Right atrium auricular region (tissue), 2 donors: Measurements from ENCODE around the gene DLG2. TPM values are rescaled to one million over a fixed set of nuclear protein-coding genes. Genes with fewer than 3 reads are reported as not detected.
A peak's percentile ranks its signal among the peaks of the same experiment; 100 is the strongest.

Experiments
- DNase-seq: peaks from one replicate; pipeline ENCODE4 v3.0.0-alpha.2; 2019; ENCODE audit warnings: low spot score
- H3K27ac ChIP-seq, 2 donors: fragments of 200-600 bp; sonication (generic); 1 replicate in 1 of 2; 2 replicates in 1 of 2; pipeline ENCODE4 v1.5.1; 2016 to 2019
- H3K27me3 ChIP-seq, 2 donors: fragments of 200-600 bp; sonication (generic); one replicate each; pipeline versions ENCODE4 v1.5.1 to v1.6.0; 2017 to 2019
- H3K36me3 ChIP-seq: fragments of 200-600 bp; sonication (generic); one replicate; pipeline ENCODE4 v1.5.1; 2016
- H3K4me1 ChIP-seq, 2 donors: fragments of 200-600 bp; sonication (generic); one replicate each; pipeline versions ENCODE4 v1.5.1 to v1.6.0; 2017 to 2019
- H3K4me3 ChIP-seq, 2 donors: fragments of 200-600 bp; sonication (generic); 1 replicate in 1 of 2; 2 replicates in 1 of 2; pipeline ENCODE4 v1.5.1; 2017 to 2019; ENCODE audit warnings: mild to moderate bottlenecking in 1 of 2, moderate library complexity in 1 of 2
- H3K9me3 ChIP-seq, 2 donors: fragments of 200-600 bp; sonication (generic); one replicate each; pipeline ENCODE4 v1.5.1; 2019
- CTCF ChIP-seq, 2 donors: fragments of 200-600 bp; sonication (generic); IDR thresholded peaks; one replicate each; pipeline ENCODE4 v1.5.1; 2019; ENCODE audit warnings: antibody characterized with exemption in 2 of 2
- total RNA-seq, 2 donors: library from RNA; depleted of rRNA; stranded (reverse); fragments of >200 nt; gene quantifications; one replicate each; pipeline ENCODE4 v1.1.0, GENCODE V29; 2016

Gene DLG2
- total RNA-seq, 2 donors from 2014 or later, result 6.6 to 6.7 TPM

DNA sequence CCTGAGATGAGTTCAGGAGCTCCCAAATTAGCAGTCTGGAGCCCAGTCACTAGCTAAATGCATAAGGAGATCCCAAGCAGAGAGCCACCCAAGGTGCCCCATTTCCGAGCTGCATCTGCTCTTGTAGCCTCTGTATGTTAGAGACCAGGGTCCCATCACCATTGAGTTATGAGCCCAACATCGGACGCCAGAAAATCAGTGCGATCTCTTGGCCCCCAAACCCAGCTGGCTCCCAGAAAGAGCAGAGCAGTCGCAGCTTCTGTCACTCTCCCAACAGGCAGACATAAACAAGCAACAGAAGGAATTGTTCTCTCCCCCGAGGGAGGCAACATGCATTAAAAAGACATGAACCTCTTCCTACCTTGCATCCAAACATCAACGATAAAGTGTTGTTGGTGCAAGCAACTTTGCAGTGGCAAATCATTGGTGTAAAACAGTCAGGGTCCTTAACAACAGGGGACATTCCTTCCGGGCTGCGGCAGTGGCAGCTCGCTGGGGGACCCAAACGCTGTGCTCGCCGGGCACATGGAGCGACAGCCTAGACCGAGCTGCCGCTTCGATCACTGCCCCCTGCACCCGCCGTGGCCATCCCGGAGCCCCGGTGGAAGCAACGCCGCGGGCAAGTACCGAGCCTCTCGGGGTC is 907.1 kb downstream of the DLG2 start:
- Histone ChIP-seq H3K4me3 (peak overlapping the region; percentile 40 to 62), H3K36me3 (no peaks in the 10 kb centered on the region), H3K27me3 (no peaks in the 10 kb centered on the region), H3K4me1 (peaks cover 0 to 8% of the 10 kb centered on the region in 2 donors), H3K9me3 (no peaks in the 10 kb centered on the region), H3K27ac (peak overlapping the region in 1 of 2 donors; percentile 37)
- no peak for DNase-seq
- no peak for TF ChIP-seq CTCF (IDR thresholded peaks at IDR 0.05)

- no peak for DNase-seq
- peak in 1 of 2 donors; percentile 57 for TF ChIP-seq CTCF (IDR thresholded peaks at IDR 0.05)
Observed at GRCh38 chr11:84714316-84714780, 912.8 kb downstream of the DLG2 start.

GRCh38 chr11:84691830-84692229 is 935.3 kb downstream of the DLG2 start:
- Histone ChIP-seq H3K9me3 (no peaks in the 10 kb centered on the region), H3K27ac (no peak overlapping the region), H3K27me3 (no peaks in the 10 kb centered on the region), H3K4me1 (no peaks in the 10 kb centered on the region), H3K36me3 (no peaks in the 10 kb centered on the region), H3K4me3 (no peak overlapping the region)
- DNase-seq, result no peak
- TF ChIP-seq CTCF (IDR thresholded peaks at IDR 0.05), result no peak

More at GRCh38 chr11:84714316-84714780, 912.8 kb downstream of the DLG2 start:
- H3K4me3 ChIP-seq, result no peak overlapping the region
- no peaks in the 10 kb centered on the region for H3K36me3 ChIP-seq
- H3K27ac ChIP-seq, result no peak overlapping the region
- H3K9me3 ChIP-seq, result no peaks in the 10 kb centered on the region
- no peaks in the 10 kb centered on the region for H3K4me1 ChIP-seq
- no peaks in the 10 kb centered on the region for H3K27me3 ChIP-seq

GRCh38 chr11:84687433-84687832 is 939.7 kb downstream of the DLG2 start:
- H3K4me1 ChIP-seq, result no peaks in the 10 kb centered on the region
- no peaks in the 10 kb centered on the region for H3K36me3 ChIP-seq
- no peaks in the 10 kb centered on the region for H3K9me3 ChIP-seq
- H3K4me3 ChIP-seq, result no peak overlapping the region
- H3K27ac ChIP-seq, result no peak overlapping the region
- no peak for DNase-seq
- H3K27me3 ChIP-seq, result no peaks in the 10 kb centered on the region
- TF ChIP-seq CTCF (IDR thresholded peaks at IDR 0.05), result no peak

- Histone ChIP-seq H3K4me3 (no peak overlapping the region), H3K36me3 (no peaks in the 10 kb centered on the region), H3K27me3 (no peaks in the 10 kb centered on the region), H3K4me1 (no peaks in the 10 kb centered on the region), H3K27ac (no peak overlapping the region), H3K9me3 (no peaks in the 10 kb centered on the region)
- no peak for DNase-seq
- no peak for TF ChIP-seq CTCF (IDR thresholded peaks at IDR 0.05)
Observed at GRCh38 chr11:84686716-84687115, 940.4 kb downstream of the DLG2 start.

GRCh38 chr11:84685976-84686375 is 941.2 kb downstream of the DLG2 start:
- H3K4me1 ChIP-seq, result no peaks in the 10 kb centered on the region
- no peak overlapping the region for H3K27ac ChIP-seq
- TF ChIP-seq CTCF (IDR thresholded peaks at IDR 0.05), result no peak
- no peaks in the 10 kb centered on the region for H3K27me3 ChIP-seq
- H3K36me3 ChIP-seq, result no peaks in the 10 kb centered on the region
- H3K9me3 ChIP-seq, result no peaks in the 10 kb centered on the region
- no peak for DNase-seq
- no peak overlapping the region for H3K4me3 ChIP-seq
